HEK293 (cell line): Measurements from ENCODE around the gene FMNL1.

Source experiments
- CTCF ChIA-PET: fragments of 350-600 bp; formaldehyde crosslinking; extraction: SDS; loops from one replicate; lab custom pipeline; 2021; ENCODE audit warnings: antibody characterized with exemption; lab: Yijun Ruan, JAX
- POLR2A ChIA-PET: fragments of 300-600 bp; formaldehyde crosslinking; extraction: SDS; loops from one replicate; lab custom pipeline; 2020; ENCODE audit warnings: antibody characterized with exemption, inconsistent platforms; lab: Yijun Ruan, JAX
- H3K27ac ChIP-seq: fragments of 200-500 bp; sonication (Bioruptor generic); 2 replicates; pipeline ENCODE4 v1.5.1; 2014; ENCODE audit warnings: low read depth, low read length, control low read depth, inconsistent platforms; ENCODE audit errors: extremely low read depth
- H3K36me3 ChIP-seq, 2 experiments: fragments of 200-500 bp in 1 of 2; sonication (Bioruptor generic) in 1 of 2; 1 replicate in 1 of 2; 2 replicates in 1 of 2; pipeline ENCODE4 v1.5.1; 2014 to 2017; ENCODE audit warnings: inconsistent platforms in 2 of 2, low read length in 2 of 2; ENCODE audit not compliant: control insufficient read depth in 2 of 2, insufficient read depth in 1 of 2
- H3K4me1 ChIP-seq: fragments of 200-500 bp; sonication (Bioruptor generic); 2 replicates; pipeline ENCODE4 v1.5.1; 2014; ENCODE audit warnings: mild to moderate bottlenecking, low read length, inconsistent platforms; ENCODE audit not compliant: control insufficient read depth, insufficient read depth
- H3K4me3 ChIP-seq: 2 replicates; pipeline ENCODE4 v1.5.1; 2011; ENCODE audit warnings: low read depth, mild to moderate bottlenecking, control low read depth, low read length, moderate library complexity
- H3K9me3 ChIP-seq: fragments of 200-500 bp; sonication (Bioruptor generic); 2 replicates; pipeline ENCODE4 v1.5.1; 2014; ENCODE audit warnings: low read depth, low read length, inconsistent platforms; ENCODE audit not compliant: control insufficient read depth, insufficient read depth
- KLF9 ChIP-seq: fragments of 450-650 bp; formaldehyde crosslinking; IDR thresholded peaks from 2 replicates; pipeline ENCODE4 v1.5.1; 2016; ENCODE audit warnings: missing biosample characterization, missing genetic modification characterization, low read depth
- OVOL3 ChIP-seq: fragments of 450-650 bp; formaldehyde crosslinking; IDR thresholded peaks from 2 replicates; pipeline ENCODE4 v1.5.1; 2016; ENCODE audit warnings: missing biosample characterization, missing genetic modification characterization
- SCRT1 ChIP-seq: fragments of 450-650 bp; formaldehyde crosslinking; IDR thresholded peaks from 2 replicates; pipeline ENCODE4 v1.5.1; 2016; ENCODE audit warnings: missing biosample characterization, missing genetic modification characterization, borderline replicate concordance
- WT1 ChIP-seq: fragments of 450-650 bp; formaldehyde crosslinking; IDR thresholded peaks from 2 replicates; pipeline ENCODE4 v1.5.1; 2016; ENCODE audit warnings: missing biosample characterization, missing genetic modification characterization
- ZBTB48 ChIP-seq: fragments of 450-650 bp; formaldehyde crosslinking; IDR thresholded peaks from 2 replicates; pipeline ENCODE4 v1.5.1; 2016; ENCODE audit warnings: missing biosample characterization, missing genetic modification characterization
- ZNF16 ChIP-seq: fragments of 450-650 bp; formaldehyde crosslinking; IDR thresholded peaks from 2 replicates; pipeline ENCODE4 v1.5.1; 2016; ENCODE audit warnings: low read depth, missing biosample characterization, missing genetic modification characterization
- ZNF302 ChIP-seq: fragments of 450-650 bp; formaldehyde crosslinking; IDR thresholded peaks from 2 replicates; pipeline ENCODE4 v1.5.1; 2016; ENCODE audit warnings: missing biosample characterization, missing genetic modification characterization, low read depth
- ZNF416 ChIP-seq: fragments of 450-650 bp; formaldehyde crosslinking; IDR thresholded peaks from 2 replicates; pipeline ENCODE4 v1.5.1; 2016; ENCODE audit warnings: missing biosample characterization, missing genetic modification characterization
- ZNF560 ChIP-seq: fragments of 450-650 bp; formaldehyde crosslinking; IDR thresholded peaks from 2 replicates; pipeline ENCODE4 v1.5.1; 2017; ENCODE audit warnings: missing biosample characterization, missing genetic modification characterization, borderline replicate concordance
- ZNF791 ChIP-seq: fragments of 450-650 bp; formaldehyde crosslinking; IDR thresholded peaks from 2 replicates; pipeline ENCODE4 v1.5.1; 2016; ENCODE audit warnings: missing biosample characterization, missing genetic modification characterization
- TF ChIP-seq, protein P1 (sequence below): fragments of 450-650 bp; formaldehyde crosslinking; IDR thresholded peaks from 2 replicates; pipeline ENCODE4 v1.5.1; 2017; ENCODE audit warnings: missing biosample characterization, missing genetic modification characterization
- TF ChIP-seq, protein P2 (sequence below): IDR thresholded peaks from 2 replicates; pipeline ENCODE4 v1.6.1; 2011; ENCODE audit warnings: mild to moderate bottlenecking, low read depth, low read length, borderline replicate concordance
- TF ChIP-seq, protein P3 (sequence below): fragments of 450-650 bp; formaldehyde crosslinking; IDR thresholded peaks from 2 replicates; pipeline ENCODE4 v1.5.1; 2016; ENCODE audit warnings: missing biosample characterization, missing genetic modification characterization, borderline replicate concordance
- TF ChIP-seq, protein P4 (sequence below): fragments of 450-650 bp; formaldehyde crosslinking; IDR thresholded peaks from 2 replicates; pipeline ENCODE4 v1.5.1; 2016; ENCODE audit warnings: missing biosample characterization, missing genetic modification characterization
- TF ChIP-seq, protein P5 (sequence below): fragments of 450-650 bp; formaldehyde crosslinking; optimal IDR thresholded peaks from 2 replicates; pipeline ENCODE3; 2016; ENCODE audit warnings: missing biosample characterization, mild to moderate bottlenecking, missing genetic modification characterization
- TF ChIP-seq, protein P6 (sequence below): fragments of 450-650 bp; formaldehyde crosslinking; IDR thresholded peaks from 2 replicates; pipeline ENCODE4 v1.5.1; 2016; ENCODE audit warnings: missing biosample characterization, missing genetic modification characterization

Gene FMNL1

DNA sequence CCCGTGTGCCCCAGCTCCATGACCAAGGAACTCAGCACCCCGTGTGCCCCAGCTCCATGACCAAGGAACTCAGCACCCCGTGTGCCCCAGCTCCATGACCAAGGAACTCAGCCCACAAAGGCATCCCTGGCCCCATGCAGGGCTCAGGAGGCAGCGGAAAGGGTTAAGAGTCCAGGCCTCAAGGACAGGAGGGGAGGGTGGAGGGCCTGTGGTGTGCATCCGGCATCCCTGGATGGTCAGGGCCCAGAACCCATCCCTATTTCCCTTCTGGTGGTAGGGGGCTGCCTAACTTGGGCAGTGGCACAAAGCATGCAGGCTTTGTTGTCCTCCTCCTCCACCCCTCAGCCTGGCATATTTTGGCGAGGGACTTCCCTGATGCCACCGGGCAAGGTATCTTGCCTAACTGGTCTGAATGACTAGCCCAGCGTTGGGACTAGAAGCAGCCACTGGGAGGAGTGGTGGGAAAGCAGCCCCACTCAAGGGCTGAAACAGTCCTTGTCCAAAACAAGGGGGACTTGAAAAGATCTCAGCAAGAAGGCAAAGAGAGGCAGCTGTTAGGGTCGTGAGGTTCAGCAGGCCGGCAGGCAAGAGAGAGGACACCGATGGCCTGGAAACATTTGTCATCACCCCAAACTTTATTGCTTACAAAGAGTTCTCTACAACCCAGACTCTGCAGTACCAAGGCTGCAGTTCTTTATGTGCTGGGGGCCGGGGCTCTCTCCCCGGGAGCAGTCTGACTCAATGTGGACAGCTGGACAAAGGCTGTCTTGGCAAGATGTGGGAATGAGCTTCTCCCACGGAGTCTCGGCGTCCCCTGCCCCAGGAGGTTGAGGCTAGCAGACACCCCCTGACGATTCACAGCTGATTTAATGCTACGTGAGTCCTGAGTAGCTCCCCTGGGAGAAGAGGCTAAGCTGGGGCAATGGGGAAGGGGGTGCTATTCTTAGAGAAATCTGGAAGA is 41.1 kb downstream of the FMNL1 start (continued):
- TF ChIP-seq, protein P1, sequence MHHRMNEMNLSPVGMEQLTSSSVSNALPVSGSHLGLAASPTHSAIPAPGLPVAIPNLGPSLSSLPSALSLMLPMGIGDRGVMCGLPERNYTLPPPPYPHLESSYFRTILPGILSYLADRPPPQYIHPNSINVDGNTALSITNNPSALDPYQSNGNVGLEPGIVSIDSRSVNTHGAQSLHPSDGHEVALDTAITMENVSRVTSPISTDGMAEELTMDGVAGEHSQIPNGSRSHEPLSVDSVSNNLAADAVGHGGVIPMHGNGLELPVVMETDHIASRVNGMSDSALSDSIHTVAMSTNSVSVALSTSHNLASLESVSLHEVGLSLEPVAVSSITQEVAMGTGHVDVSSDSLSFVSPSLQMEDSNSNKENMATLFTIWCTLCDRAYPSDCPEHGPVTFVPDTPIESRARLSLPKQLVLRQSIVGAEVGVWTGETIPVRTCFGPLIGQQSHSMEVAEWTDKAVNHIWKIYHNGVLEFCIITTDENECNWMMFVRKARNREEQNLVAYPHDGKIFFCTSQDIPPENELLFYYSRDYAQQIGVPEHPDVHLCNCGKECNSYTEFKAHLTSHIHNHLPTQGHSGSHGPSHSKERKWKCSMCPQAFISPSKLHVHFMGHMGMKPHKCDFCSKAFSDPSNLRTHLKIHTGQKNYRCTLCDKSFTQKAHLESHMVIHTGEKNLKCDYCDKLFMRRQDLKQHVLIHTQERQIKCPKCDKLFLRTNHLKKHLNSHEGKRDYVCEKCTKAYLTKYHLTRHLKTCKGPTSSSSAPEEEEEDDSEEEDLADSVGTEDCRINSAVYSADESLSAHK (tag by site-specific recombination) = peak; percentile 46; the same call in 1 of the 2 replicates
- no peak for TF ChIP-seq ZNF16 (tag by site-specific recombination)

DNA sequence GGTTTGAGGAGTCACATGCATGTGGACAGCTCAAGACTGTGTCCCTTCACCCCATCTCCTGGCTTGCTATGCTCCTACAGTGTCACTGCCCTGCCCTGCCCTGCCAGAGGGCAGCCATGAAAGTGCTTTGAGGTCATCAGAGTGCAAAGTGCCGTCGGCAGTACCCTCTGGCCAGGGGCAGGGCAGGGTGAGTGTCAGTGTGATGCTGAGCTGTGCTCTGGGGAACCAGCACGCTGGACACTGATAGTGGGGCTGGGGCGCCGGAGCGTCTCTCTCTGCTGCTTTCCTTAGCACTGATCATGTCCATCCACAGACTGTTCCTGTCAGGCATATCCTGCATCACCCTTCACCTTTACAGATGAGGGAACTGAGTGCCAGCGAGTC is 41.8 kb downstream of the FMNL1 start:
- POLR2A ChIA-PET = no interaction called here

More for the DNA sequence above, 41.8 kb downstream of the FMNL1 start:
- Histone ChIP-seq H3K27ac (no peak overlapping the region), H3K9me3 (no peaks in the 10 kb centered on the region), H3K4me1 (no peaks in the 10 kb centered on the region), H3K36me3 (peaks cover 6 to 59% of the 10 kb centered on the region in 2 experiments), H3K4me3 (no peak overlapping the region)
- CTCF ChIA-PET = interaction anchor here (0.7 to 1.4 kb wide), 3 partner anchors 13 to 106 kb away, joined by 3 to 6 read pairs (median 6); no protein-coding TSS in a partner anchor
- TF ChIP-seq, protein P2, sequence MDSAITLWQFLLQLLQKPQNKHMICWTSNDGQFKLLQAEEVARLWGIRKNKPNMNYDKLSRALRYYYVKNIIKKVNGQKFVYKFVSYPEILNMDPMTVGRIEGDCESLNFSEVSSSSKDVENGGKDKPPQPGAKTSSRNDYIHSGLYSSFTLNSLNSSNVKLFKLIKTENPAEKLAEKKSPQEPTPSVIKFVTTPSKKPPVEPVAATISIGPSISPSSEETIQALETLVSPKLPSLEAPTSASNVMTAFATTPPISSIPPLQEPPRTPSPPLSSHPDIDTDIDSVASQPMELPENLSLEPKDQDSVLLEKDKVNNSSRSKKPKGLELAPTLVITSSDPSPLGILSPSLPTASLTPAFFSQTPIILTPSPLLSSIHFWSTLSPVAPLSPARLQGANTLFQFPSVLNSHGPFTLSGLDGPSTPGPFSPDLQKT = no peak
- TF ChIP-seq, protein P3, sequence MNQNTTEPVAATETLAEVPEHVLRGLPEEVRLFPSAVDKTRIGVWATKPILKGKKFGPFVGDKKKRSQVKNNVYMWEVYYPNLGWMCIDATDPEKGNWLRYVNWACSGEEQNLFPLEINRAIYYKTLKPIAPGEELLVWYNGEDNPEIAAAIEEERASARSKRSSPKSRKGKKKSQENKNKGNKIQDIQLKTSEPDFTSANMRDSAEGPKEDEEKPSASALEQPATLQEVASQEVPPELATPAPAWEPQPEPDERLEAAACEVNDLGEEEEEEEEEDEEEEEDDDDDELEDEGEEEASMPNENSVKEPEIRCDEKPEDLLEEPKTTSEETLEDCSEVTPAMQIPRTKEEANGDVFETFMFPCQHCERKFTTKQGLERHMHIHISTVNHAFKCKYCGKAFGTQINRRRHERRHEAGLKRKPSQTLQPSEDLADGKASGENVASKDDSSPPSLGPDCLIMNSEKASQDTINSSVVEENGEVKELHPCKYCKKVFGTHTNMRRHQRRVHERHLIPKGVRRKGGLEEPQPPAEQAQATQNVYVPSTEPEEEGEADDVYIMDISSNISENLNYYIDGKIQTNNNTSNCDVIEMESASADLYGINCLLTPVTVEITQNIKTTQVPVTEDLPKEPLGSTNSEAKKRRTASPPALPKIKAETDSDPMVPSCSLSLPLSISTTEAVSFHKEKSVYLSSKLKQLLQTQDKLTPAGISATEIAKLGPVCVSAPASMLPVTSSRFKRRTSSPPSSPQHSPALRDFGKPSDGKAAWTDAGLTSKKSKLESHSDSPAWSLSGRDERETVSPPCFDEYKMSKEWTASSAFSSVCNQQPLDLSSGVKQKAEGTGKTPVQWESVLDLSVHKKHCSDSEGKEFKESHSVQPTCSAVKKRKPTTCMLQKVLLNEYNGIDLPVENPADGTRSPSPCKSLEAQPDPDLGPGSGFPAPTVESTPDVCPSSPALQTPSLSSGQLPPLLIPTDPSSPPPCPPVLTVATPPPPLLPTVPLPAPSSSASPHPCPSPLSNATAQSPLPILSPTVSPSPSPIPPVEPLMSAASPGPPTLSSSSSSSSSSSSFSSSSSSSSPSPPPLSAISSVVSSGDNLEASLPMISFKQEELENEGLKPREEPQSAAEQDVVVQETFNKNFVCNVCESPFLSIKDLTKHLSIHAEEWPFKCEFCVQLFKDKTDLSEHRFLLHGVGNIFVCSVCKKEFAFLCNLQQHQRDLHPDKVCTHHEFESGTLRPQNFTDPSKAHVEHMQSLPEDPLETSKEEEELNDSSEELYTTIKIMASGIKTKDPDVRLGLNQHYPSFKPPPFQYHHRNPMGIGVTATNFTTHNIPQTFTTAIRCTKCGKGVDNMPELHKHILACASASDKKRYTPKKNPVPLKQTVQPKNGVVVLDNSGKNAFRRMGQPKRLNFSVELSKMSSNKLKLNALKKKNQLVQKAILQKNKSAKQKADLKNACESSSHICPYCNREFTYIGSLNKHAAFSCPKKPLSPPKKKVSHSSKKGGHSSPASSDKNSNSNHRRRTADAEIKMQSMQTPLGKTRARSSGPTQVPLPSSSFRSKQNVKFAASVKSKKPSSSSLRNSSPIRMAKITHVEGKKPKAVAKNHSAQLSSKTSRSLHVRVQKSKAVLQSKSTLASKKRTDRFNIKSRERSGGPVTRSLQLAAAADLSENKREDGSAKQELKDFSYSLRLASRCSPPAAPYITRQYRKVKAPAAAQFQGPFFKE (tag by site-specific recombination) = no peak
- TF ChIP-seq WT1 (tag by site-specific recombination) (no peak), OVOL3 (tag by site-specific recombination) (no peak), ZBTB48 (no peak), ZNF560 (tag by site-specific recombination) (no peak), ZNF416 (no peak), ZNF16 (tag by site-specific recombination) (no peak), KLF9 (tag by site-specific recombination) (no peak), ZNF791 (tag by site-specific recombination) (no peak), SCRT1 (tag by site-specific recombination) (no peak), ZNF302 (tag by site-specific recombination) (no peak)
- TF ChIP-seq, protein P4, sequence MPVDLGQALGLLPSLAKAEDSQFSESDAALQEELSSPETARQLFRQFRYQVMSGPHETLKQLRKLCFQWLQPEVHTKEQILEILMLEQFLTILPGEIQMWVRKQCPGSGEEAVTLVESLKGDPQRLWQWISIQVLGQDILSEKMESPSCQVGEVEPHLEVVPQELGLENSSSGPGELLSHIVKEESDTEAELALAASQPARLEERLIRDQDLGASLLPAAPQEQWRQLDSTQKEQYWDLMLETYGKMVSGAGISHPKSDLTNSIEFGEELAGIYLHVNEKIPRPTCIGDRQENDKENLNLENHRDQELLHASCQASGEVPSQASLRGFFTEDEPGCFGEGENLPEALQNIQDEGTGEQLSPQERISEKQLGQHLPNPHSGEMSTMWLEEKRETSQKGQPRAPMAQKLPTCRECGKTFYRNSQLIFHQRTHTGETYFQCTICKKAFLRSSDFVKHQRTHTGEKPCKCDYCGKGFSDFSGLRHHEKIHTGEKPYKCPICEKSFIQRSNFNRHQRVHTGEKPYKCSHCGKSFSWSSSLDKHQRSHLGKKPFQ (tag by site-specific recombination) = no peak
- TF ChIP-seq, protein P5, sequence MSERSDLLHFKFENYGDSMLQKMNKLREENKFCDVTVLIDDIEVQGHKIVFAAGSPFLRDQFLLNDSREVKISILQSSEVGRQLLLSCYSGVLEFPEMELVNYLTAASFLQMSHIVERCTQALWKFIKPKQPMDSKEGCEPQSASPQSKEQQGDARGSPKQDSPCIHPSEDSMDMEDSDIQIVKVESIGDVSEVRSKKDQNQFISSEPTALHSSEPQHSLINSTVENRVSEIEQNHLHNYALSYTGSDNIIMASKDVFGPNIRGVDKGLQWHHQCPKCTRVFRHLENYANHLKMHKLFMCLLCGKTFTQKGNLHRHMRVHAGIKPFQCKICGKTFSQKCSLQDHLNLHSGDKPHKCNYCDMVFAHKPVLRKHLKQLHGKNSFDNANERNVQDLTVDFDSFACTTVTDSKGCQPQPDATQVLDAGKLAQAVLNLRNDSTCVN (tag by site-specific recombination) = no peak
- TF ChIP-seq, protein P6, sequence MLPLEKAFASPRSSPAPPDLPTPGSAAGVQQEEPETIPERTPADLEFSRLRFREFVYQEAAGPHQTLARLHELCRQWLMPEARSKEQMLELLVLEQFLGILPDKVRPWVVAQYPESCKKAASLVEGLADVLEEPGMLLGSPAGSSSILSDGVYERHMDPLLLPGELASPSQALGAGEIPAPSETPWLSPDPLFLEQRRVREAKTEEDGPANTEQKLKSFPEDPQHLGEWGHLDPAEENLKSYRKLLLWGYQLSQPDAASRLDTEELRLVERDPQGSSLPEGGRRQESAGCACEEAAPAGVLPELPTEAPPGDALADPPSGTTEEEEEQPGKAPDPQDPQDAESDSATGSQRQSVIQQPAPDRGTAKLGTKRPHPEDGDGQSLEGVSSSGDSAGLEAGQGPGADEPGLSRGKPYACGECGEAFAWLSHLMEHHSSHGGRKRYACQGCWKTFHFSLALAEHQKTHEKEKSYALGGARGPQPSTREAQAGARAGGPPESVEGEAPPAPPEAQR (tag by site-specific recombination) = no peak
